DMS 273 (cell line): ENCODE measurements around the gene DEPDC4.
"Not testable (repeated sequence)": the region's sequence is repeated elsewhere in the genome, so short reads cannot be mapped to it uniquely, and the experiment has no call there.

Source experiments
- DNase-seq: peaks from one replicate; lab custom pipeline; 2025; ENCODE audit not compliant: unreplicated experiment; lab: John Stamatoyannopoulos, UW

The DEPDC4 gene

GRCh38 chr12:100266835-100267602 lies at the start of gene DEPDC4, which contains the start of gene SCYL2:
Gene DEPDC4, minus strand, starts transcription at chr12:100267079. Its CDS starts 3 bp downstream, at chr12:100267076.
Gene SCYL2, plus strand, starts transcription at chr12:100267177. Its CDS starts 15,794 bp downstream, at chr12:100282971.
- DNase-seq = peak; percentile 93

DNA sequence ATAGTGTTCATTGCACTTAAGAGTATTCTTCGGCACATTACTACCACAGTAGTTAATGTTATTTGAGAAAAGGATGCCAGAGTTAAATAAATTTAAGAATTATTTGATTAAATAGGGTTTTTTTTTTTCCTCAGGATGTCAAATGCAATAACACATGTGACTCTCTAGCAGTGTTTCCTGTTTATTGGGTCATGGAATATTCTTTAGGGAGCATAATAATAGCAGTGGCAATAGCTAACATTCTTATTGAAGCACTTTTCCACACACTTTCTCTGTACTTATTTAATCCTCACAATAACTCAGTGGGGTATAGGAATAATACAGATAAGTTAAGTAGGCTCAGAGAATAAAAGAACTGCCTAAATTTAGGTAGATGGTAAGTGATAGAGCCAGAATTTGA lies 44.4 kb upstream of the DEPDC4 start:
- DNase-seq = no peak

- not testable (repeated sequence) for DNase-seq
Observed at GRCh38 chr12:100308138-100308537, 41.3 kb upstream of the DEPDC4 start.

GRCh38 chr12:100304334-100304733 lies 37.5 kb upstream of the DEPDC4 start:
- DNase-seq = not testable (repeated sequence)

GRCh38 chr12:100303831-100304230 lies 37.0 kb upstream of the DEPDC4 start:
- no peak for DNase-seq

- DNase-seq = no peak
Observed at GRCh38 chr12:100302081-100302480, 35.2 kb upstream of the DEPDC4 start.

DNA sequence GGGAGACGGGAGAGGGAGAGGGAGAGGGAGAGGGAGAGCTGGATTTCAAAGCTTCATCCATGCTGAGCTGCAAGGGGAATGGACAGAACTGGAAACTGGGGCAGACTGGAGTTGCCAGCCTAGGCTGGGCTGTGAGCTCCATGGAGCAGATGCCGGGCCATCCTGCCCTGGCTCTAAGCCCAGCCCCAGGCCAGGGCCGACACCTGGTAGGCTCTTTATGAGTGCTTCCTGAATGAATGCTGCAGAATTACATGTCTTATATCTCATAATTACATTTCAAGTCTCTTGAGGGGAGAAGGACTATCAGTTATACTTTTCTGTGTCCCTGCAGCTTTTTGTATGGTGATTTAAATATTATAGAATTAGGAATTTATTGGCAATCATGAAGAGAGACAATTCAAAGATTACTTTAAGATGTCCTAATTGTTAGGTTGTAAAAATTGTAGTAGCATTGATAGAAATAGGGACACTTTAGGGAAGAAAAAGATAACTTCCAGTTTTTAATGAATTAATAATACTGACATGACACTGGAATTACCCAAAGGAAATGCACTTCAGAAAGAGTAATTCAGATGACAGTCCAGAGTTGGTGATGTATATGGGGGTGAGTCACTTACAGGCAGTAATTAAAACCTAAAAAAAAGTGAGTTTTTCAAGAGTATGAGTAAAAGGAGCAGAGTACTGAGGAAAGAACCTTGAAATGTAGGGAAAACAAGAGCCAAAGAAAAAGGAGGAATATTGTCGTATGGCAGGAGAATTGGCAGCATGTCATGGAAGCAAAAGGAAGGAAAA lies 29.1 kb upstream of the DEPDC4 start:
- peak; percentile 76 for DNase-seq

DNA sequence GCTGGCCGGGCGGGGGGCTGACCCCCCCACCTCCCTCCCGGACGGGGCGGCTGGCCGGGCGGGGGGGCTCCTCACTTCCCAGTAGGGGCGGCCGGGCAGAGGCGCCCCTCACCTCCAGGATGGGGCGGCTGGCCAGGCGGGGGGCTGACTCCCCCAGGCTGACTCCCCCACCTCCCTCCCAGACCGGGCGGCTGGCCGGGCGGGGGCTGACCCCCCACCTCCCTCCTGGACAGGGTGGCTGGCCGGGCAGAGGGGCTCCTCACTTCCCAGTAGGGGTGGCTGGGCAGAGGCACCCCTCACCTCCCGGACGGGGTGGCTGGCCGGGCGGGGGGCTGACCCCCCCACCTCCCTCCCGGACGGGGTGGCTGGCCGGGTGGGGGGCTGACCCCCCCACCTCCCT lies 27.5 kb upstream of the DEPDC4 start:
- DNase-seq = not testable (repeated sequence)

- DNase-seq = no peak
Observed at GRCh38 chr12:100293017-100293416, 26.1 kb upstream of the DEPDC4 start.

DNA sequence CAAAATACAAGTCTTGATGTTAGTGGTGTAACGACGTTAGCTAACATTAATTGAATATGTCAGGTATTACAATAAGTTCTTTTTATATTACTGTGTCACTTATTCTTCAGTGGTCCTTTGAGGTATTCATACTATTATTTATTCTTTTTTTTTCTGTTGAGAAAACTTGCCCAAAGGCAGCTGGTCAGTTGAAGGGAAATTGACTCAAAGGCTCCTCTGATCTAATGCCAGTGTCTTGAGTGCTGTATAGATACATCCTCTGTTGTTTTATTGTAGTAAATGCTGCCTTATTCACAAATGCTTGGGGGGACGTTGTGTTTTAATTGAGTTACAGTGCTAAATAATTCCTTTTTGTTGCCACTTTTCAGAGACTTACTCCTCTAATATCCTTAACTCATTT lies 23.1 kb upstream of the DEPDC4 start:
- DNase-seq = no peak

DNA sequence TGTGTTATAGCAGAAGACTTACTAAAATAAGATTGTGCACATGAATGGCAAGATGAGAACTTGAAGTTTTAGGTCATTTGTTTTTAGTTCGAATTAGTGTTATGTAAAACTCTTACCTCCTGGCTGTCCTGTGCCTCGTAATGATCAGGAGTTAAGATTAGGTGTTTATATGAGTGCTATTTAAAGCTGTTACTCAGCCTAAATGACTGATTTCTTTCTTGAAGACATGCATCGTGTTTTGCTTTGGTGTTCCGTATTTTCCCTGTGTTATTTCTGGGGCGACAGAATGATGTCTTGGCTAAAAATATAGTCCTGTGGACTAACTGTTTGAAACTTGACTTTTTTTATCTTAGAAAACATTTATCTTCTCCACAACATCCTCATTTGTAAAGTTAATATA lies 22.2 kb upstream of the DEPDC4 start:
- no peak for DNase-seq

GRCh38 chr12:100284556-100284955 lies 17.7 kb upstream of the DEPDC4 start:
- not testable (repeated sequence) for DNase-seq

DNA sequence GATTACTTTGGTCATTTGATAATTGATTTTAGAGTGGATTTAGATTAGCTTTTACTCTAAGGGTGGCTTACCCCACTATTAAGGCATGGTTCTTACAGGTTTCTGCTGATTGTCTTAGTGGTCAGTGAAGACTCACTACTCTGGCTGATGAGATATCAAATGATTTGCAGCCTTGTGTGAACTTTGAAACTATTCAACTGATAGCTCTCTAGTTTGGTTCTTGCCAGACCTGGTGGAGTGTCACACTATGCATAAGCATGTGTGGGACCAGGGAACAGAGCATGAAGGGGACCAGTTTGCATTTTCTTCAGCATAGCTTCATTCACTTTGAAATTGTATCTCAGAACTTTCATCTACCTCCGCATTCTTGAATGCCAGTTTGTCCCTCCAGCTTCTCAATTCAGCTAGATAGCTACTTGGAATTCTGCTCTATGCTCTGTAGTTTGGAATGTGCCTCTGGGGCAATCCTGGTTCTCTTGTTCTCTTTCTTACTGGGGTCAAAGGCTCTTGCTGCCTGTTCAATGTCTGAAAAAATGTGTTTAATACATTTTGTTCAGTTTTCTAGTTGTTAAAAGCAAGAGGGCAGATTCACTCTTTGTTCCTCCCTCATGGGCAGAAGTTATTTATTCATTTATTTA lies 12.8 kb upstream of the DEPDC4 start:
- DNase-seq = no peak

- DNase-seq = no peak
Observed at GRCh38 chr12:100279159-100279558, 12.3 kb upstream of the DEPDC4 start.

- no peak for DNase-seq
Observed at GRCh38 chr12:100274291-100274690, 7.4 kb upstream of the DEPDC4 start.

GRCh38 chr12:100273782-100274181 lies 6.9 kb upstream of the DEPDC4 start:
- no peak for DNase-seq

DNA sequence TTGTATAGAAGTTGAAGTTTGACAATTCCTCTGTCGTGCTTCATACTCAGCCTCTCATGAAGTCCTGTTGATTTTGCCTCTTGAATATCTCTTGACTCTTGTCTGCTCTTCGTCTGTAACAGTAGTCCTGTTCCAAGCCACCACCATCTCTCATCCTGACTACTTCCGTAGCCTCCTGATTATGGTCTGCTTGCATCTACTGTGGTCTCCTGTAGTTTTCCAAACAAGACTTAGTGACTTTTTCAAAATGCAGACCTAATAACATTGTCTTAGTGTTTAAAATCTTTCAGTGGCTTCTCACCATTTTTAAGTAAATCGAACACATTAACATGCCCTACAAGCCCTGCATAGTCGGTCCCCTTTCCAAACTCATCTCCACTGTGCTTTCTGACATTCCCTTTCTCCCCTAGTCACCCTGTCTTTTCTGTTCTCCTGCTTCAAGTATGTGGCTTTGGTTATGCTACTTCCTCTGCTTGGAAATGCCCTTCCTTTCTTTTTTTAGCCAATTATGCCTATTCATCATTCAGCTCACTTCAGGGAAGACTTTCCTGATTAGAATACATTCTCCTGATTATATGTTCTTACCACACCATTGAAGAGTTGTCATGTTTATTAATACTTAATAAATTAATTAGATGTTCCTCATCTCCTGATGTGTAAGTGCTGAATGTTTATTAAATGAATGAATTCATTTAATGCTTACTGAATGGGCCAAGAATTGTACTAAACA lies 2.1 kb upstream of the DEPDC4 start:
- DNase-seq = no peak

- peak; percentile 48 for DNase-seq
Observed at GRCh38 chr12:100267603-100268281, 863 bp upstream of the DEPDC4 start.

GRCh38 chr12:100266585-100266834 lies 369 bp downstream of the DEPDC4 start:
- no peak for DNase-seq

DNA sequence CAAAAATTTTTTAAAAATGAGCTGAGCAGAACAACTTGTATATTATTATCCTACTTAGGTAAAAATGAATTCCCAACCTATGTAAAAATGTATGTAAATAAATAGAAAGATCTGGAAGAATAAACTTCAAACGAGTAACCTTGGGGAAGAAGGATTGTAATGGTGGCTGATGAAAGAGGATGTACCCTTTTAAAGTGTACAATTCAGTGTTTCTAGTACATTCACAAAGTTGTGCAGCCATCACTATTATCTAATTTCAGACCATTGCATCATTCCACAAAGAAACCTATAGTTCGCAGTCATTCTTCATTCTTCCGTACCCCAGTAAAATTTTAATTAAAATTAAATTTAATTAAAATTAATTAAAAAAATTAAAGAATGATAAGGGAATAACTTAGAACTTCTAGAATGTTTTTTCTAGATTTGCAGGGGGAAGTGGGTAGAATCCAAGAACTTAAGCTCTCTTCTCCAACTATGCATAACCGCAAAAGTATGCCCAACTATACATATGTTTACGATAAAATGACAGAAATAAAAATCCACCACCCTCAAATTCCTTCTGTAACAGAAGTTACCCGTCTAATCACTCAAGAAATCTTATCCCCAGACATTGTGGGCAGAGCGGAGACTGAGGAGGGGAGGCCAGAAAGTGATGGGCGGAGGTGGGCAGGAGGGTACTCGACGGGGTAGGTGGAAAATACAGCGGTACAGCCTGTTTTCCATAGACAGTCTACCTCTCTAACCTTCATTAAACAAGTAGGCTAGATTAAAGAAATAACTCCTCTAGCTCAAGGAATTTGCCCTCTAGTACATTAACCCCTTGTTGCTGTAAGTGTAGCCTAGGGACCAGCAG lies 921 bp downstream of the DEPDC4 start:
- no peak for DNase-seq
